Activated T-helper 9 cell treated with anti-CD3 and anti-CD28 coated beads, Interleukin-2, amount 50 U/mL, for 16 hours (primary cell): Measurements from ENCODE around the gene ZNF394.

Experiments
- DNase-seq: peaks from one replicate; pipeline ENCODE4 v3.0.0-alpha.2; 2020; ENCODE audit warnings: low read depth

ZNF394 gene

DNA sequence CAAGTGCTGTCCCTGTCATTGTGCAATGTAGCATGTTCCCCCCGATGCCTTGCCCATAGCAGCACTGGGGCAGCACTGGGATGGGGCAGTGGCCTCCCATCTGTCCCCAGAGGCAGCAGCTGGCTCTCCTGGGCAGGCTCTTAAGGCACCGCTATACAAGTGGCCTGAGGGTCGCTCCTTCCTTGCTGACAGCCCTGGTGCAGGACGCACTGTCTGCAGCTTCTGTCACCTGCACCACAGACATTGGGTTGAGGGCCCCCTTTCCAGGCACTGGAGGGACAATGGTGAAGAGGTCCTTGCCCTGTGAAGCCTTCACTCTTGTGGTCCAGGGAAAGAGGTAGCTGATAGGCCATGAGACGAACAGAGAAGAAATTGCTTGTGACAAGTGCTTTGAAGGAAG, 50.8 kb downstream of the ZNF394 start:
- DNase-seq = no peak

DNA sequence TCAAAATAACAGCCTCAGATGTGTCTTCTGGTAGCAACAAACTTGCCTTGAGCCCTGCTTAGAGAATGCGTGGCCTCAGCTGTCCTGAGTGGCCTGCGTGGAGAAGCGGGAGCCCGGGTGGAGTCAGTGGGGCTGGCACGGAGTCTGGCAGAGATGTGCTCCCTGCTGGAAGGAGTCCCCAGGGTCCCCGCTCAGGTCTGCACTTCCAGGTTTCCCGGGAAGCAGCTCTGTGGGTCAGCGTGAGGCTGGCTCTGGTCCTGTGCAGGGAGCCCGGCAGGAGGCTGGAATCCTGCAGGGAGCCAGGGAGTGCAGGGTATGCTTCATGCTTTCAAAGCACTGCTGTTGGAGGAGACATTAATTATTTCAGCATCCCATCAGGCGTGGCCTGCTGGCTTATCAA, 51.2 kb downstream of the ZNF394 start:
- no peak for DNase-seq

DNA sequence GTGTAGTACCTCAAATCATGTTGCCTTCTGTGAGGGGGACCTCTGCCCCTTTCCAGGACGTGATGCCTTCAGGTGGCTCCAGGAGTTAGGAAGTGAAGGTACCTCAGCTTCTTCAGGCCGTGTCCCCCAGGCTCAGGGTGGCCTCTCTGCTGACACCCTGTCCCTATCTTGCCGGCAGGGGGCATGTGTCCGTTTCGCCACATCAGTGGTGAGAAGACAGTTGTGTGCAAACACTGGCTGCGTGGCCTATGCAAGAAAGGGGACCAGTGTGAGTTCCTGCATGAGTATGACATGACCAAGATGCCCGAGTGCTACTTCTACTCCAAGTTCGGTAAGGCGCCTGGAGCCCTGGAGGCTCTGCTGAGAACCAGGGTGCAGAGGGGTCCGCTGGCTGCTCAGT, 52.1 kb downstream of the ZNF394 start:
- DNase-seq = no peak

DNA sequence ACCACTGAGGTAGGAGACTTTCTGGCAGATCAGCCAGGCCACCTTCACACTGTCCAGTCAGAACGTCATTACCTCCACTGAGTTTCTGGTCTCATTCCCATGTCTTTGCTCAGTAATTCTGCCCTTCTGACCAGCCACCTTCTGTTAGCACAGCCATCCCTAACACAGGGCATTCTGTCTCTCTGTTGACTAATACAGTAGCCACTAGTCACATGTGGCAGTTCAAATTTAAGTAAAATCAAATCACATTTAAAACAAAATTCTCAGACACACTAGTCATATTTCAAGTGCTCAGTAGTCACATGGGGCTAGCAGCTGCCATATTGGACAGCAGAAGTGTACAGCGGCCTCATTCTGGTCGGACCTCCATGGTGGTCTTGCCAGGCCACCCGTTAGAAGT, 54.0 kb downstream of the ZNF394 start:
- no peak for DNase-seq
